Testis (tissue), 2 donors: ENCODE results near the gene GRID1.

Source experiments
- CTCF ChIP-seq, 3 experiments: fragments of 450-650 bp in 2 of 3; fragments of 200-600 bp in 1 of 3; sonication (generic) in 1 of 3; IDR thresholded peaks; one replicate each; pipeline ENCODE4 v1.5.1; 2016 to 2019; ENCODE audit warnings: antibody characterized with exemption in 3 of 3, mild to moderate bottlenecking in 2 of 3, moderate library complexity in 1 of 3
- POLR2A ChIP-seq: fragments of 450-650 bp; IDR thresholded peaks from one replicate; pipeline ENCODE4 v1.6.1; 2017; ENCODE audit warnings: antibody characterized with exemption, mild to moderate bottlenecking, moderate library complexity

- TF ChIP-seq CTCF (IDR thresholded peaks at IDR 0.05) (no peak), POLR2A (no peak)
Observed at GRCh38 chr10:86246279-86246940, 120.2 kb downstream of the GRID1 start.
